LHCN-M2 (cell line): Measurements from ENCODE around the gene PMAIP1. TPM values are rescaled to one million over a fixed set of nuclear protein-coding genes. Genes with fewer than 3 reads are reported as not detected.
"Not testable (repeated sequence)": the region's sequence is repeated elsewhere in the genome, so short reads cannot be mapped to it uniquely, and the experiment has no call there.

Experiments used
- DNase-seq: peaks from one replicate; pipeline ENCODE4 v3.0.0-alpha.2; 2012; ENCODE audit warnings: low read depth
- total RNA-seq: library from RNA; depleted of rRNA; stranded (reverse); fragments of >200 nt; gene quantifications from 2 replicates; pipeline ENCODE4 v1.2.3, GENCODE V29; 2014

The PMAIP1 gene
- total RNA-seq, 1 experiment from 2014 or later: 20.3 TPM

GRCh38 chr18:59884351-59884750 is 15.4 kb upstream of the PMAIP1 start:
- DNase-seq: no peak

- DNase-seq: peak; percentile 87
Measured at GRCh38 chr18:59885579-59886163, 14.1 kb upstream of the PMAIP1 start.

- DNase-seq: not testable (repeated sequence)
Measured at GRCh38 chr18:59886399-59886798, 13.4 kb upstream of the PMAIP1 start.

- DNase-seq: no peak
Measured at GRCh38 chr18:59892123-59892522, 7.7 kb upstream of the PMAIP1 start.

- DNase-seq: no peak
Measured at GRCh38 chr18:59893971-59894370, 5.8 kb upstream of the PMAIP1 start.

GRCh38 chr18:59897321-59897954 is 2.4 kb upstream of the PMAIP1 start:
- DNase-seq: no peak

- no peak for DNase-seq
Measured at GRCh38 chr18:59898093-59898492, 1.7 kb upstream of the PMAIP1 start.

GRCh38 chr18:59898609-59899297 is 1.0 kb upstream of the PMAIP1 start:
- no peak for DNase-seq

GRCh38 chr18:59900222-59901128 is 679 bp downstream of the PMAIP1 start:
- peak; percentile 52 for DNase-seq

- peak; percentile 73 for DNase-seq
Measured at GRCh38 chr18:59902131-59902992, 2.6 kb downstream of the PMAIP1 start.

- no peak for DNase-seq
Measured at GRCh38 chr18:59902993-59903610, 3.3 kb downstream of the PMAIP1 start.

GRCh38 chr18:59904011-59904601 is 4.3 kb downstream of the PMAIP1 start:
- DNase-seq: no peak

- DNase-seq: no peak
Measured at GRCh38 chr18:59905686-59906091, 5.9 kb downstream of the PMAIP1 start.

- DNase-seq: no peak
Measured at GRCh38 chr18:59906203-59906602, 6.4 kb downstream of the PMAIP1 start.

- DNase-seq: no peak
Measured at GRCh38 chr18:59907172-59907571, 7.4 kb downstream of the PMAIP1 start.

- DNase-seq: no peak
Measured at GRCh38 chr18:59907660-59908059, 7.9 kb downstream of the PMAIP1 start.

GRCh38 chr18:59908799-59909198 is 9.0 kb downstream of the PMAIP1 start:
- DNase-seq: peak; percentile 69

- no peak for DNase-seq
Measured at GRCh38 chr18:59909289-59910036, 9.7 kb downstream of the PMAIP1 start.

GRCh38 chr18:59910967-59911366 is 11.2 kb downstream of the PMAIP1 start:
- DNase-seq: no peak
